ENCODE results near the gene TEDC2. TPM values are rescaled to one million over a fixed set of nuclear protein-coding genes. Genes with fewer than 3 reads are reported as not detected.

Gene TEDC2
- total and polyA plus RNA-seq, 10 of the 15 experiments (the other 5 are each of a cell fraction or from before 2014, with no cell fraction given), result 0.23 to 47.9 (median 19.1) TPM

DNA sequence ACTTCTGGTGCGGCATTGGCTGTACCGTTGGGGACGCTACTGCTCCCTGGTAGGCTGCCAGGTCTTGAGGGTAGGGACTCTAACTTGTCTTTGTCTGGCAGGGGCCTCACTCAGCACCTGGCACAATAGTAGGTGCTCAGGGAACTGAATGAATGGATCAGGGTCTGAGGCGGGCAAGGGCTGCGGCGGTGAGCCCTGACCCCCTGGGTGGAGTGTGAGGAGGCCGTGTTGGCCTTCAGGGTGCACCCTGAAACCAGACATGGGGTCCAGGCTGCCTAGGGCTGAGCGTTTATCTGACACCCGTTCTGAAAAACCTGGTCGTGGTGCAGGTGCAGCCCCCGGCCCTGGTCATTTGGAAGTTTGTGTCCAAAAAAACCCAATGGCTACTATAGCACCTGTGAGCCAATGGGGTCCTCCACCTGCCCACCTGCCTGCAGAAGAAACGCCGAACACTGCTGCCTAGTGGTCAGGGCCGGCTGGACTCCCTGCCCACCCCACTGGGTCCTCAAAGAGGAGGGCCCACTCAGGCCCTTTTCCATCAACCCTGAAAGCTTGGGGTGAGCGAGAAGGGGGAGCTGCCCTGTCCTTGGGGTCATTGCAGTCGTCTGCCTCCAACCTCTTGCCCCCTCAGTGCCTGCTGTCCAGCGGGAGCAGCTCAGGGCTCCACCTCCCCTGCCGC, 49.0 kb downstream of the TEDC2 start (continued):
- TF ChIP-seq, protein P1, sequence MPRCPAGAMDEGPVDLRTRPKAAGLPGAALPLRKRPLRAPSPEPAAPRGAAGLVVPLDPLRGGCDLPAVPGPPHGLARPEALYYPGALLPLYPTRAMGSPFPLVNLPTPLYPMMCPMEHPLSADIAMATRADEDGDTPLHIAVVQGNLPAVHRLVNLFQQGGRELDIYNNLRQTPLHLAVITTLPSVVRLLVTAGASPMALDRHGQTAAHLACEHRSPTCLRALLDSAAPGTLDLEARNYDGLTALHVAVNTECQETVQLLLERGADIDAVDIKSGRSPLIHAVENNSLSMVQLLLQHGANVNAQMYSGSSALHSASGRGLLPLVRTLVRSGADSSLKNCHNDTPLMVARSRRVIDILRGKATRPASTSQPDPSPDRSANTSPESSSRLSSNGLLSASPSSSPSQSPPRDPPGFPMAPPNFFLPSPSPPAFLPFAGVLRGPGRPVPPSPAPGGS (IDR thresholded peaks at IDR 0.05; ENCODE audit: borderline replicate concordance, insufficient read depth, low read depth, low read length, poor library complexity, severe bottlenecking), result no peak
- TF ChIP-seq, protein P2, sequence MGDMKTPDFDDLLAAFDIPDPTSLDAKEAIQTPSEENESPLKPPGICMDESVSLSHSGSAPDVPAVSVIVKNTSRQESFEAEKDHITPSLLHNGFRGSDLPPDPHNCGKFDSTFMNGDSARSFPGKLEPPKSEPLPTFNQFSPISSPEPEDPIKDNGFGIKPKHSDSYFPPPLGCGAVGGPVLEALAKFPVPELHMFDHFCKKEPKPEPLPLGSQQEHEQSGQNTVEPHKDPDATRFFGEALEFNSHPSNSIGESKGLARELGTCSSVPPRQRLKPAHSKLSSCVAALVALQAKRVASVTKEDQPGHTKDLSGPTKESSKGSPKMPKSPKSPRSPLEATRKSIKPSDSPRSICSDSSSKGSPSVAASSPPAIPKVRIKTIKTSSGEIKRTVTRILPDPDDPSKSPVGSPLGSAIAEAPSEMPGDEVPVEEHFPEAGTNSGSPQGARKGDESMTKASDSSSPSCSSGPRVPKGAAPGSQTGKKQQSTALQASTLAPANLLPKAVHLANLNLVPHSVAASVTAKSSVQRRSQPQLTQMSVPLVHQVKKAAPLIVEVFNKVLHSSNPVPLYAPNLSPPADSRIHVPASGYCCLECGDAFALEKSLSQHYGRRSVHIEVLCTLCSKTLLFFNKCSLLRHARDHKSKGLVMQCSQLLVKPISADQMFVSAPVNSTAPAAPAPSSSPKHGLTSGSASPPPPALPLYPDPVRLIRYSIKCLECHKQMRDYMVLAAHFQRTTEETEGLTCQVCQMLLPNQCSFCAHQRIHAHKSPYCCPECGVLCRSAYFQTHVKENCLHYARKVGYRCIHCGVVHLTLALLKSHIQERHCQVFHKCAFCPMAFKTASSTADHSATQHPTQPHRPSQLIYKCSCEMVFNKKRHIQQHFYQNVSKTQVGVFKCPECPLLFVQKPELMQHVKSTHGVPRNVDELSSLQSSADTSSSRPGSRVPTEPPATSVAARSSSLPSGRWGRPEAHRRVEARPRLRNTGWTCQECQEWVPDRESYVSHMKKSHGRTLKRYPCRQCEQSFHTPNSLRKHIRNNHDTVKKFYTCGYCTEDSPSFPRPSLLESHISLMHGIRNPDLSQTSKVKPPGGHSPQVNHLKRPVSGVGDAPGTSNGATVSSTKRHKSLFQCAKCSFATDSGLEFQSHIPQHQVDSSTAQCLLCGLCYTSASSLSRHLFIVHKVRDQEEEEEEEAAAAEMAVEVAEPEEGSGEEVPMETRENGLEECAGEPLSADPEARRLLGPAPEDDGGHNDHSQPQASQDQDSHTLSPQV (IDR thresholded peaks at IDR 0.05), result no peak
- TF ChIP-seq JUND (IDR thresholded peaks at IDR 0.05; ENCODE audit: low read depth, low read length) (no peak), FOXM1 (IDR thresholded peaks at IDR 0.05; ENCODE audit: low read depth, low read length) (no peak), ESRRA (IDR thresholded peaks at IDR 0.05; ENCODE audit: low read length) (no peak)

Measured in GM12878 (cell line).